Suprapubic skin (tissue), 4 donors: ENCODE results near the gene POMGNT2.

Experiments
- CTCF ChIP-seq, 2 donors: fragments of 200-600 bp in 1 of 2; fragments of 450-650 bp in 1 of 2; sonication (generic) in 1 of 2; IDR thresholded peaks; one replicate each; pipeline ENCODE4 v1.5.1; 2016 to 2019; ENCODE audit warnings: antibody characterized with exemption in 2 of 2, mild to moderate bottlenecking in 1 of 2, moderate library complexity in 1 of 2
- EP300 ChIP-seq: sonication (generic); formaldehyde crosslinking; IDR thresholded peaks from one replicate; pipeline ENCODE4 v1.6.1; 2017; ENCODE audit warnings: antibody characterized with exemption
- POLR2A ChIP-seq, 2 donors: fragments of 450-650 bp; IDR thresholded peaks; one replicate each; pipeline ENCODE4 v1.6.1; 2017; ENCODE audit warnings: antibody characterized with exemption in 2 of 2, mild to moderate bottlenecking in 2 of 2, moderate library complexity in 2 of 2
- POLR2AphosphoS5 ChIP-seq, 3 donors: sonication (generic); formaldehyde crosslinking; IDR thresholded peaks; one replicate each; pipeline ENCODE4 v1.6.1; 2017; ENCODE audit warnings: antibody characterized with exemption in 3 of 3

- no peak for TF ChIP-seq POLR2A (IDR thresholded peaks at IDR 0.05)
- TF ChIP-seq EP300: no peak
- no peak for TF ChIP-seq CTCF (IDR thresholded peaks at IDR 0.05)
- no peak for TF ChIP-seq POLR2AphosphoS5 (IDR thresholded peaks at IDR 0.05)
Observed at GRCh38 chr3:43087249-43087776, 18.6 kb downstream of the POMGNT2 start.
